Spleen (tissue), 11 donors: ENCODE results near the gene DICER1. TPM values are rescaled to one million over a fixed set of nuclear protein-coding genes. Genes with fewer than 3 reads are reported as not detected.

Experiments
- DNase-seq: peaks from one replicate; pipeline ENCODE4 v3.0.0-alpha.2; 2020
- H3K27ac ChIP-seq, 8 donors: fragments of 200-600 bp; sonication (generic) in 7 of 8; 1 replicate in 4 of 8; 2 replicates in 4 of 8; pipeline versions ENCODE4 v1.5.0 to v1.8.0; 2016 to 2021; ENCODE audit warnings: inconsistent platforms in 4 of 8, mild to moderate bottlenecking in 4 of 8, moderate library complexity in 1 of 8
- H3K27me3 ChIP-seq, 7 donors: fragments of 200-600 bp; sonication (generic) in 6 of 7; replicated peaks in 1 of 7; 1 replicate in 4 of 7; 2 replicates in 3 of 7; pipeline versions ENCODE4 v1.5.0 to v1.8.0; 2016 to 2021; ENCODE audit warnings: inconsistent platforms in 3 of 7, mild to moderate bottlenecking in 1 of 7
- H3K36me3 ChIP-seq, 6 donors: fragments of 200-600 bp; sonication (generic) in 5 of 6; 1 replicate in 4 of 6; 2 replicates in 2 of 6; pipeline versions ENCODE4 v1.5.0 to v1.8.0; 2016 to 2021; ENCODE audit warnings: inconsistent platforms in 2 of 6
- H3K4me1 ChIP-seq, 6 donors: fragments of 200-600 bp; sonication (generic) in 5 of 6; 1 replicate in 3 of 6; 2 replicates in 3 of 6; pipeline versions ENCODE4 v1.5.0 to v1.8.0; 2016 to 2021; ENCODE audit warnings: inconsistent platforms in 3 of 6
- H3K4me3 ChIP-seq, 8 donors: fragments of 200-600 bp; sonication (generic) in 7 of 8; 1 replicate in 4 of 8; 2 replicates in 4 of 8; pipeline versions ENCODE4 v1.5.0 to v1.8.0; 2016 to 2021; ENCODE audit warnings: inconsistent platforms in 4 of 8, mild to moderate bottlenecking in 4 of 8, moderate library complexity in 2 of 8
- H3K9me3 ChIP-seq, 8 donors: fragments of 200-600 bp; sonication (generic) in 7 of 8; 1 replicate in 4 of 8; 2 replicates in 4 of 8; pipeline versions ENCODE4 v1.5.0 to v1.8.0; 2016 to 2021; ENCODE audit warnings: inconsistent platforms in 4 of 8
- CTCF ChIP-seq, 11 experiments: fragments of 200-600 bp in 7 of 11; fragments of 450-650 bp in 4 of 11; sonication (generic) in 4 of 11; IDR thresholded peaks in 8 of 11; conservative IDR thresholded peaks in 3 of 11; 1 replicate in 7 of 11; 2 replicates in 4 of 11; pipeline versions ENCODE4 v1.4.0 to v1.8.0; 2016 to 2021; ENCODE audit warnings: antibody characterized with exemption in 11 of 11, inconsistent platforms in 4 of 11, mild to moderate bottlenecking in 1 of 11
- POLR2A ChIP-seq, 3 donors: fragments of 450-650 bp; IDR thresholded peaks; one replicate each; pipeline ENCODE4 v1.5.1; 2017; ENCODE audit warnings: antibody characterized with exemption in 3 of 3, mild to moderate bottlenecking in 1 of 3
- POLR2AphosphoS5 ChIP-seq, 3 donors: sonication (generic); formaldehyde crosslinking; IDR thresholded peaks; one replicate each; pipeline ENCODE4 v1.5.1; 2017; ENCODE audit warnings: antibody characterized with exemption in 3 of 3
- WGBS, 5 donors: extraction: QIAGEN DNeasy Blood & Tissue Kit in 3 of 5; methylation state at CpG; one replicate each; pipeline versions ENCODE4 v1.1.5 to v1.1.7; 2013 to 2018; 5-methylcytosine and 5-hydroxymethylcytosine counted together
- intact Hi-C: fragments of 100-400 bp; cut with DNase I; formaldehyde crosslinking; loops from one replicate; pipeline ENCODE4 v1.15.0; 2023; ENCODE audit warnings: low total_unique reads
- polyA plus RNA-seq, 3 donors: library from polyadenylated mRNA; stranded (reverse); fragments of 200-250 nt; gene quantifications; one replicate each; pipeline ENCODE4 v1.2.1, GENCODE V29; 2013
- total RNA-seq, 7 donors: library from RNA; depleted of rRNA in 3 of 7; stranded (reverse); fragments of >200 nt in 3 of 7; fragmentation: NEBNext Ultra II Directional in 4 of 7; extraction: Animal tissue kit (Norgen Biotek cat#: 25700) in 4 of 7; gene quantifications; one replicate each; pipeline versions ENCODE4 v1.1.0 to v1.2.1, GENCODE V29; 2016 to 2021
- donor health status: healthy with polysubstance abuse.
- donor health status: DM: no; HTN: no; CAD: no; lungs with moderate emphysema.
- donor health status: DM: no; HTN: no; CAD: no.
- donor health status: Bipolar disorder and iron deficiency.
- donor health status: healthy.
- donor health status: DM: no; HTN: no; CAD: no.
- donor health status: DM: yes; HTN: yes; CAD: no.

Gene DICER1
- total and polyA plus RNA-seq, 10 donors: 7.1 to 124 (median 73.5) TPM

DNA sequence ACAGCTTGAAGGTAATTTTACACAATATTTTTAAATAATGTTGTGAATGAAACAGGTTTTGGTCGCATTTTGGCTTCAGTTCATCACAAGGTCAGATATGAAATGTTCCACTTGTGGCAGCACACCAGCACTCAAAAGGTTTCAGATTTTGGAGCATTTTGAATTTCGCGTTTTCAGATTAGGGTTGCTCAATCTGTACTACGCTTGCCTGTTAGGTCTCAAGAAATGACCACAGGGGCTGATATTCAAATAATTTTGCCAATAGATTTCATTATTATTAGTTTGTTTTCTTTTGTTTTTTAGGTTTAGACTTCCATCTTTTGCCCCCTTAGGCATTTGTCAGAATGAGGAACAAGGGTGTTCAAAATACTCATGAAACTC is 29.8 kb downstream of the DICER1 start:
- H3K27me3 ChIP-seq: no peaks in the 10 kb centered on the region
- DNase-seq: no peak
- no peak for TF ChIP-seq CTCF (IDR thresholded peaks at IDR 0.05 in 8 of 11, conservative IDR thresholded peaks at IDR 0.05 in 3 of 11)
- no peak for TF ChIP-seq POLR2AphosphoS5 (IDR thresholded peaks at IDR 0.05)
- TF ChIP-seq POLR2A (IDR thresholded peaks at IDR 0.05): no peak
- intact Hi-C loops: no loop called here
- H3K4me1 ChIP-seq: peaks cover 0 to 15% (median 7%) of the 10 kb centered on the region in 6 donors
- H3K9me3 ChIP-seq: no peaks in the 10 kb centered on the region
- no peak overlapping the region for H3K4me3 ChIP-seq
- H3K27ac ChIP-seq: no peak overlapping the region
- H3K36me3 ChIP-seq: peaks cover 0 to 96% (median 45%) of the 10 kb centered on the region in 6 donors
- WGBS, 5 donors: 84 to 92% (median 90%) methylated on average over 4 of the region's 4 CpGs

DNA sequence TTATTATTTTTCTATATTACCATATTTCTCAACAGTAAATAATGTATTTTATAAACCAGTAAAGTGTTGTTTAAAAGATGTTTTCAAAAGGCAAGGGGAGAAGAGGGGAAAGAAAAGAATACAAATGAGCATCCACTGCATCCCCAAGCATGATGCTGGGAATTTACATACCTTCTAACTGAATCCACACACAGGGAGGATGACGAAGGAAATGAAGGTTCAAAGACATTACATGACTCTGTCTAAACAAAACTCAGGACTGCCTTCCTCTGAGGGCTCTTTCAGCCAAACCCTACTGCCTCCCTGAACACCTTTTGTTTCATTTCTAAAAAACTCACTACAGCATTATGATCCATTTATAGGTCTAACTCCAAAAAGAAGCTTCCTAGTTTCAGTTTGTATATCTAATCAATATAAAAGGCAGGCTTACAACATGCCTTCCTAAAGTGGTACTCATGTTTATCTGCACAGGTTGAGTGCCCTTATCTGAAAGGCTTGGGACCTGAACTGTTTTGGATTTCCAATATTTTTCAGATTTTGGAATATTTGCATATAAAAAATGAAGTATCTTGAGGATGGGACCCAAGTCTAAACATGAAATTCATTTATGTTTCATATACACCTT is 30.3 kb downstream of the DICER1 start:
- no peak for DNase-seq
- TF ChIP-seq POLR2AphosphoS5 (IDR thresholded peaks at IDR 0.05) (no peak), CTCF (IDR thresholded peaks at IDR 0.05 in 8 of 11, conservative IDR thresholded peaks at IDR 0.05 in 3 of 11) (no peak), POLR2A (IDR thresholded peaks at IDR 0.05) (no peak)

GRCh38 chr14:95125915-95126314 is 31.4 kb downstream of the DICER1 start:
- intact Hi-C loops: no loop called here
- Histone ChIP-seq H3K27ac (no peak overlapping the region), H3K27me3 (no peaks in the 10 kb centered on the region), H3K4me1 (peaks cover 0 to 15% (median 7%) of the 10 kb centered on the region in 6 donors), H3K9me3 (no peaks in the 10 kb centered on the region), H3K4me3 (no peak overlapping the region), H3K36me3 (peaks cover 0 to 96% (median 47%) of the 10 kb centered on the region in 6 donors)
- no peak for DNase-seq
- 82 to 93% (median 90%) methylated on average over 4 of the region's 4 CpGs for WGBS, 5 donors
- no peak for TF ChIP-seq POLR2A (IDR thresholded peaks at IDR 0.05)
- TF ChIP-seq CTCF (IDR thresholded peaks at IDR 0.05 in 8 of 11, conservative IDR thresholded peaks at IDR 0.05 in 3 of 11): no peak
- no peak for TF ChIP-seq POLR2AphosphoS5 (IDR thresholded peaks at IDR 0.05)

More for the DNA sequence above, 30.3 kb downstream of the DICER1 start:
- H3K4me1 ChIP-seq: peaks cover 0 to 15% (median 7%) of the 10 kb centered on the region in 6 donors
- intact Hi-C loops: no loop called here
- 84 to 95% (median 88%) methylated on average over 1 of the region's 1 CpG for WGBS, 5 donors
- peaks cover 0 to 96% (median 45%) of the 10 kb centered on the region in 6 donors for H3K36me3 ChIP-seq
- H3K9me3 ChIP-seq: no peaks in the 10 kb centered on the region
- no peaks in the 10 kb centered on the region for H3K27me3 ChIP-seq
- H3K27ac ChIP-seq: no peak overlapping the region
- H3K4me3 ChIP-seq: no peak overlapping the region

- 78 to 86% (median 84%) methylated on average over 2 to 3 of the region's 3 CpGs for WGBS, 5 donors
- TF ChIP-seq POLR2AphosphoS5 (IDR thresholded peaks at IDR 0.05): no peak
- no peak for TF ChIP-seq POLR2A (IDR thresholded peaks at IDR 0.05)
- TF ChIP-seq CTCF (IDR thresholded peaks at IDR 0.05 in 8 of 11, conservative IDR thresholded peaks at IDR 0.05 in 3 of 11): no peak
- intact Hi-C loops: no loop called here
- H3K27ac ChIP-seq: no peak overlapping the region
- peaks cover 0 to 96% (median 43%) of the 10 kb centered on the region in 6 donors for H3K36me3 ChIP-seq
- no peak overlapping the region for H3K4me3 ChIP-seq
- peaks cover 0 to 21% (median 7%) of the 10 kb centered on the region in 6 donors for H3K4me1 ChIP-seq
- H3K27me3 ChIP-seq: no peaks in the 10 kb centered on the region
- DNase-seq: no peak
- no peaks in the 10 kb centered on the region for H3K9me3 ChIP-seq
Measured at GRCh38 chr14:95125221-95125620, 32.1 kb downstream of the DICER1 start.
